Measurements from ENCODE around the gene PIK3R1.

Gene PIK3R1

GRCh38 chr5:68272289-68272688 is 56.7 kb downstream of the PIK3R1 start:
- DNase-seq, result no peak

- DNase-seq, result no peak
These were observed 58.3 kb downstream of the PIK3R1 start for GRCh38 chr5:68273717-68274409.

- no peak for DNase-seq
These were observed 59.5 kb downstream of the PIK3R1 start for GRCh38 chr5:68274847-68275651.

- no peak for DNase-seq
These were observed 61.2 kb downstream of the PIK3R1 start for GRCh38 chr5:68276740-68277139.

GRCh38 chr5:68277431-68277830 is 61.9 kb downstream of the PIK3R1 start:
- no peak for DNase-seq

GRCh38 chr5:68279984-68280383 is 64.4 kb downstream of the PIK3R1 start:
- DNase-seq, result no peak

GRCh38 chr5:68282001-68282400 is 66.4 kb downstream of the PIK3R1 start:
- no peak for DNase-seq

GRCh38 chr5:68283766-68284165 is 68.2 kb downstream of the PIK3R1 start:
- no peak for DNase-seq

- DNase-seq, result no peak
These were observed 69.7 kb downstream of the PIK3R1 start for GRCh38 chr5:68285075-68285840.

GRCh38 chr5:68285851-68286611 is 70.5 kb downstream of the PIK3R1 start:
- no peak for DNase-seq

- no peak for DNase-seq
These were observed 71.0 kb downstream of the PIK3R1 start for GRCh38 chr5:68286612-68286912.

- DNase-seq, result no peak
These were observed 72.0 kb downstream of the PIK3R1 start for GRCh38 chr5:68287631-68287975.

- DNase-seq, result peak; percentile 38
These were observed 72.6 kb downstream of the PIK3R1 start for GRCh38 chr5:68287976-68288706.

GRCh38 chr5:68288707-68289134 is 73.2 kb downstream of the PIK3R1 start:
- no peak for DNase-seq

- DNase-seq, result no peak
These were observed 73.9 kb downstream of the PIK3R1 start for GRCh38 chr5:68289498-68289897.

GRCh38 chr5:68290260-68290674 is 74.7 kb downstream of the PIK3R1 start:
- no peak for DNase-seq

GRCh38 chr5:68290847-68291246 is 75.3 kb downstream of the PIK3R1 start:
- no peak for DNase-seq

- no peak for DNase-seq
These were observed 76.8 kb downstream of the PIK3R1 start for GRCh38 chr5:68292316-68292715.

- DNase-seq, result no peak
These were observed 80.2 kb downstream of the PIK3R1 start for GRCh38 chr5:68295772-68296171.

- no peak for DNase-seq
These were observed 81.3 kb downstream of the PIK3R1 start for GRCh38 chr5:68296895-68297294.

- DNase-seq, result no peak
These were observed 82.1 kb downstream of the PIK3R1 start for GRCh38 chr5:68297656-68298055.

- no peak for DNase-seq
These were observed 82.9 kb downstream of the PIK3R1 start for GRCh38 chr5:68298479-68298878.
